GM12878 (cell line): ENCODE results near the gene HCN4. TPM values are rescaled to one million over a fixed set of nuclear protein-coding genes. Genes with fewer than 3 reads are reported as not detected.

Experiments
- ATAC-seq: fragments of 200-7000 bp; cut with Tn5 transposase; 3 replicates; pipeline ENCODE4 v1.9.1; 2020; ENCODE audit warnings: mild to moderate bottlenecking, moderate library complexity
- BruUV-seq: library from RNA; stranded (reverse); fragments of 400-500 nt; replicated peaks from 2 replicates; lab custom pipeline; 2021; lab: Mats Ljungman, UMichigan
- CTCF ChIA-PET: fragments of 300-600 bp; sonication (Branson Sonifier 250); formaldehyde crosslinking; extraction: SDS; loops from one replicate; lab custom pipeline; 2021; ENCODE audit warnings: inconsistent platforms; lab: Yijun Ruan, JAX
- POLR2A ChIA-PET: fragments of 350-600 bp; formaldehyde crosslinking; extraction: SDS; loops from one replicate; lab custom pipeline; 2021; ENCODE audit warnings: inconsistent platforms; lab: Charles Lee
- RAD21 ChIA-PET: fragments of 300-600 bp; sonication (Branson Sonifier 250); formaldehyde crosslinking; loops from one replicate; lab custom pipeline; 2023; ENCODE audit warnings: antibody characterized with exemption; ENCODE audit not compliant: unreplicated experiment; lab: Charles Lee
- SMC1A ChIA-PET: fragments of 300-600 bp; sonication (Branson Sonifier 250); formaldehyde crosslinking; loops from one replicate; lab custom pipeline; 2023; ENCODE audit not compliant: unreplicated experiment, uncharacterized antibody; lab: Charles Lee
- DNase-seq: peaks from one replicate; pipeline ENCODE4 v3.0.0-alpha.2; 2011; ENCODE audit warnings: low read depth, low spot score
- FAIRE-seq: peaks from 3 replicates; lab custom pipeline; 2011; peaks lifted over from hg19 to GRCh38; lab: Jason Lieb, UNC
- H2AFZ ChIP-seq: 2 replicates; pipeline ENCODE4 v1.6.0; 2011; ENCODE audit warnings: low read depth, low read length, control low read depth; ENCODE audit not compliant: control insufficient read depth
- H3K27ac ChIP-seq: 2 replicates; pipeline ENCODE4 v1.5.1; 2011; ENCODE audit warnings: control low read depth; ENCODE audit not compliant: control insufficient read depth, insufficient read depth
- H3K27me3 ChIP-seq, 2 experiments: replicated peaks in 1 of 2; 2 replicates each; pipeline versions ENCODE4 v1.6.0 to v1.6.1; 2011; ENCODE audit warnings: low read length in 1 of 2; ENCODE audit not compliant: control insufficient read depth in 2 of 2, insufficient read depth in 2 of 2
- H3K36me3 ChIP-seq, 2 experiments: 2 replicates each; pipeline ENCODE4 v1.5.1; 2011; ENCODE audit warnings: low read length in 1 of 2; ENCODE audit not compliant: control insufficient read depth in 2 of 2, insufficient read depth in 2 of 2
- H3K4me1 ChIP-seq: 2 replicates; pipeline ENCODE4 v1.6.1; 2011; ENCODE audit warnings: mild to moderate bottlenecking, low read length, moderate library complexity, mixed read lengths; ENCODE audit not compliant: control insufficient read depth, insufficient read depth
- H3K4me2 ChIP-seq: 2 replicates; pipeline ENCODE4 v1.6.0; 2011; ENCODE audit warnings: control low read depth; ENCODE audit not compliant: control insufficient read depth, insufficient read depth
- H3K4me3 ChIP-seq: fragments of 200-600 bp; sonication (generic); 2 replicates; pipeline ENCODE4 v1.5.1; 2016
- H3K79me2 ChIP-seq: 2 replicates; pipeline ENCODE4 v1.6.0; 2011; ENCODE audit warnings: low read length; ENCODE audit not compliant: control insufficient read depth, insufficient read depth
- H3K9ac ChIP-seq: 2 replicates; pipeline ENCODE4 v1.8.0; 2011; ENCODE audit warnings: low read length, control low read depth, mixed read lengths; ENCODE audit not compliant: control insufficient read depth, insufficient read depth
- H3K9me3 ChIP-seq: replicated peaks from 3 replicates; pipeline ENCODE4 v1.5.1; 2011; ENCODE audit warnings: mild to moderate bottlenecking, low read length; ENCODE audit not compliant: control insufficient read depth, insufficient read depth
- H4K20me1 ChIP-seq: 2 replicates; pipeline ENCODE4 v1.6.0; 2011; ENCODE audit not compliant: control insufficient read depth, insufficient read depth
- IKZF2 ChIP-seq, 2 experiments: fragments of 450-650 bp; IDR thresholded peaks; 2 replicates each; pipeline ENCODE4 v1.6.1; 2017; ENCODE audit warnings: mild to moderate bottlenecking in 2 of 2, moderate library complexity in 2 of 2
- RAD21 ChIP-seq: IDR thresholded peaks from 2 replicates; pipeline ENCODE4 v1.6.1; 2011; ENCODE audit warnings: mild to moderate bottlenecking, low read depth, low read length, moderate library complexity; ENCODE audit not compliant: insufficient read depth
- SMC3 ChIP-seq: IDR thresholded peaks from 2 replicates; pipeline ENCODE4 v1.6.1; 2011; ENCODE audit warnings: low read length, improper control_type of control experiment, borderline replicate concordance
- WGBS: methylation state at CpG from one replicate; pipeline ENCODE4 v1.1.6; 2016; ENCODE audit warnings: low lambda C conversion rate; ENCODE audit not compliant: insufficient replicate concordance, insufficient coverage; ENCODE audit errors: missing lambda C conversion rate; 5-methylcytosine and 5-hydroxymethylcytosine counted together
- in situ Hi-C: fragments of 300-500 bp; cut with MboI; formaldehyde crosslinking; loops from 9 replicates; pipeline ENCODE4 v1.14.3; 2018; ENCODE audit warnings: mixed read lengths
- intact Hi-C: fragments of 100-400 bp; cut with micrococcal nuclease; formaldehyde crosslinking; loops from one replicate; pipeline ENCODE4 v1.14.2; 2022; ENCODE audit not compliant: unreplicated experiment
- polyA plus RNA-seq, 11 experiments: library from polyadenylated mRNA; depleted of rRNA in 4 of 11; unstranded in 6 of 11; stranded (reverse) in 5 of 11; fragments of >200 nt; fragmentation: Nextera tagmentation in 4 of 11; fragmentation: Illumina TruSeq in 1 of 11; extraction: Ambion mirVana in 4 of 11; extraction: Trizol in 1 of 11; gene quantifications; 1 replicate in 1 of 11; 2 replicates in 10 of 11; pipeline versions ENCODE4 v1.2.1 to v1.2.3, GENCODE V29; 2011 to 2016; ENCODE audit warnings: inconsistent platforms in 2 of 11, missing spikeins in 2 of 11, low read depth in 1 of 11
- total RNA-seq, 4 experiments: library from RNA; depleted of rRNA in 3 of 4; stranded (reverse); fragments of >200 nt in 3 of 4; fragmentation: Illumina TruSeq in 1 of 4; extraction: Trizol in 1 of 4; gene quantifications; 2 replicates each; pipeline versions ENCODE4 v1.2.1 to v1.2.3, GENCODE V29; 2013 to 2021
- TF ChIP-seq, protein P1 (sequence below), 3 experiments: IDR thresholded peaks in 2 of 3; conservative IDR thresholded peaks in 1 of 3; 2 replicates each; pipeline ENCODE4 v1.5.1; 2011; ENCODE audit warnings: low read depth in 3 of 3, low read length in 3 of 3, mild to moderate bottlenecking in 3 of 3, control low read depth in 2 of 3, moderate library complexity in 2 of 3, inconsistent platforms in 1 of 3, mixed read lengths in 1 of 3; ENCODE audit not compliant: control insufficient read depth in 2 of 3, insufficient read depth in 1 of 3; ENCODE audit errors: extremely low read depth in 1 of 3

HCN4 gene
- total and polyA plus RNA-seq, 10 of the 15 experiments (the other 5 are each of a cell fraction or from before 2014, with no cell fraction given) = 0.03 to 0.10 TPM; not detected in 8

DNA sequence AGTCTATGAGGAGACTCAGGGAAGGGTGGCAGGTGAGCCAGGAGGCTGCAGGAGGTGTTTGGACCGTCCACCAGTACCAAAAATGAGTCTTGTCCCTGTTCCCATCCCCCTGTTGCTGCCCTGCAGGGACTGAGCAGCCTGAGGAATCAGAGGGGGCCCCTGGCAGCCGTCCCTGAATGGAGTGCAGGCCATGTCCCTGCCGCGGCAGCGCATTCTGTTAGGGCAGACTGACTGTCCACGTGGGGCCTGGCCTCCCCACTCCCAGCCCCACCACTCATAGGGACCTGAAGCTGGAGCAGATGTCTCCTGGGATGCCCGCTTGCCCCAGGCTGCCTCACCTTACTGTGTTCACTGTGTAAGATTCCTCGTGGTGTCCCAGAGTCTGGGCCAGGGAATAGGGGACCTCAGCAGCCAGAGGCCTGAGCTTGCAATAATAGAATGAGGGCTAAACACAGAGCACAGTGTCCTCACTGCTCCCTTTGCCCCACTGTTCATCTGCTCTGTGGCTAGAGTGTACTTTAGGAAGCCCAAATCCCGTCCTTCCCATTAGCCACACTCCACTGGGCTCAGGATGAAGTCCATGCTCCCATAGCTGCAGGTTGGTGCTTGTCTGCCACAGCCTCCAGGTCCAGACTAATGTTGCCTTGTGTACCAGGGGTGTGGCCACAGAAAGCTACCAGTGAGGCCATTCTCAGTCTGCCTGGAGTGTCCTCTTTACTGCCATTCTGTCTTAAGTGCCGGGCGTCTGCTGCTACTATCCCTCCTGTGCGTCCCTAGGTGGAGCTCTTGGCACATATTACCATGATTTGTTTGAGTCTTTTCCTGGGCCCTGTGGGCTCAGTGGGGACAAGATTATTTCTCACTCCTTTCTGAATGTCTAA, 63.2 kb downstream of the HCN4 start:
- ATAC-seq = peak; percentile 87
- H3K27me3 ChIP-seq = no peaks in the 10 kb centered on the region
- H3K4me3 ChIP-seq = no peak overlapping the region
- WGBS = 45% methylated on average over 12 of the region's 12 CpGs
- H4K20me1 ChIP-seq = no peaks in the 10 kb centered on the region
- POLR2A ChIA-PET = no interaction called here
- no peak overlapping the region for H3K9ac ChIP-seq
- CTCF ChIA-PET = interaction anchor here (0.6 to 1.9 kb wide), 6 partner anchors 28 to 396 kb away, joined by 3 to 8 read pairs (median 3); no protein-coding TSS in a partner anchor
- BruUV-seq = no TSS peak
- DNase-seq = no peak
- SMC1A ChIA-PET = interaction anchor here (0.7 to 1.4 kb wide), 3 partner anchors 57 to 415 kb away, joined by 3 read pairs; no protein-coding TSS in a partner anchor
- RAD21 ChIA-PET = no interaction called here
- no peak overlapping the region for H3K4me2 ChIP-seq
- intact Hi-C loops = loop anchor here (2.0 to 5.0 kb wide), 3 partner anchors 252 to 395 kb away; no protein-coding TSS in a partner anchor
- no peaks in the 10 kb centered on the region for H3K4me1 ChIP-seq
- H3K79me2 ChIP-seq = no peaks in the 10 kb centered on the region
- H3K36me3 ChIP-seq = no peaks in the 10 kb centered on the region
- peak; percentile 64 for FAIRE-seq
- no peaks in the 10 kb centered on the region for H3K9me3 ChIP-seq
- no peak overlapping the region for H2AFZ ChIP-seq
- TF ChIP-seq SMC3 (peak; percentile 31; the same call in 1 of the 2 replicates), IKZF2 (IDR thresholded peaks at IDR 0.05) (no peak), RAD21 (peak; percentile 68)
- TF ChIP-seq, protein P1, sequence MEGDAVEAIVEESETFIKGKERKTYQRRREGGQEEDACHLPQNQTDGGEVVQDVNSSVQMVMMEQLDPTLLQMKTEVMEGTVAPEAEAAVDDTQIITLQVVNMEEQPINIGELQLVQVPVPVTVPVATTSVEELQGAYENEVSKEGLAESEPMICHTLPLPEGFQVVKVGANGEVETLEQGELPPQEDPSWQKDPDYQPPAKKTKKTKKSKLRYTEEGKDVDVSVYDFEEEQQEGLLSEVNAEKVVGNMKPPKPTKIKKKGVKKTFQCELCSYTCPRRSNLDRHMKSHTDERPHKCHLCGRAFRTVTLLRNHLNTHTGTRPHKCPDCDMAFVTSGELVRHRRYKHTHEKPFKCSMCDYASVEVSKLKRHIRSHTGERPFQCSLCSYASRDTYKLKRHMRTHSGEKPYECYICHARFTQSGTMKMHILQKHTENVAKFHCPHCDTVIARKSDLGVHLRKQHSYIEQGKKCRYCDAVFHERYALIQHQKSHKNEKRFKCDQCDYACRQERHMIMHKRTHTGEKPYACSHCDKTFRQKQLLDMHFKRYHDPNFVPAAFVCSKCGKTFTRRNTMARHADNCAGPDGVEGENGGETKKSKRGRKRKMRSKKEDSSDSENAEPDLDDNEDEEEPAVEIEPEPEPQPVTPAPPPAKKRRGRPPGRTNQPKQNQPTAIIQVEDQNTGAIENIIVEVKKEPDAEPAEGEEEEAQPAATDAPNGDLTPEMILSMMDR (IDR thresholded peaks at IDR 0.05 in 2 of 3, conservative IDR thresholded peaks at IDR 0.05 in 1 of 3; ENCODE audit: control insufficient read depth in 2 of 3, extremely low read depth in 1 of 3, insufficient read depth in 1 of 3, low read depth in 3 of 3, low read length in 3 of 3) = peak; percentile 48 to 68 (median 67); a peak in 5 of 6 replicates
- H3K27ac ChIP-seq = no peak overlapping the region
- in situ Hi-C loops = loop anchor here (10.0 kb wide), 1 partner anchor 389 kb away; no protein-coding TSS in a partner anchor
